Muscle layer of duodenum (tissue), 2 donors: Measurements from ENCODE around the gene ZSWIM6.

Source experiments
- H3K27ac ChIP-seq: one replicate; pipeline ENCODE4 v1.7.0; 2013; ENCODE audit warnings: mild to moderate bottlenecking, low read length
- H3K27me3 ChIP-seq: one replicate; pipeline ENCODE4 v1.7.0; 2013; ENCODE audit warnings: low read depth, mild to moderate bottlenecking, control low read depth, low read length
- H3K36me3 ChIP-seq, 2 donors: one replicate each; pipeline ENCODE4 v1.7.0; 2013; ENCODE audit warnings: low read length in 2 of 2, control low read depth in 1 of 2, mild to moderate bottlenecking in 1 of 2; ENCODE audit not compliant: insufficient read depth in 2 of 2, control insufficient read depth in 1 of 2
- H3K4me1 ChIP-seq, 2 donors: one replicate each; pipeline ENCODE4 v1.7.0; 2013; ENCODE audit warnings: low read length in 2 of 2, mild to moderate bottlenecking in 2 of 2, control low read depth in 1 of 2, moderate library complexity in 1 of 2; ENCODE audit not compliant: insufficient read depth in 2 of 2, control insufficient read depth in 1 of 2
- H3K4me3 ChIP-seq, 2 donors: one replicate each; pipeline ENCODE4 v1.7.0; 2013; ENCODE audit warnings: low read length in 2 of 2, low read depth in 1 of 2, mild to moderate bottlenecking in 1 of 2
- H3K9me3 ChIP-seq, 2 donors: one replicate each; pipeline ENCODE4 v1.7.0; 2013; ENCODE audit warnings: low read length in 2 of 2, control low read depth in 1 of 2, mild to moderate bottlenecking in 1 of 2; ENCODE audit not compliant: control insufficient read depth in 1 of 2
- donor health status: healthy.

The ZSWIM6 gene

DNA sequence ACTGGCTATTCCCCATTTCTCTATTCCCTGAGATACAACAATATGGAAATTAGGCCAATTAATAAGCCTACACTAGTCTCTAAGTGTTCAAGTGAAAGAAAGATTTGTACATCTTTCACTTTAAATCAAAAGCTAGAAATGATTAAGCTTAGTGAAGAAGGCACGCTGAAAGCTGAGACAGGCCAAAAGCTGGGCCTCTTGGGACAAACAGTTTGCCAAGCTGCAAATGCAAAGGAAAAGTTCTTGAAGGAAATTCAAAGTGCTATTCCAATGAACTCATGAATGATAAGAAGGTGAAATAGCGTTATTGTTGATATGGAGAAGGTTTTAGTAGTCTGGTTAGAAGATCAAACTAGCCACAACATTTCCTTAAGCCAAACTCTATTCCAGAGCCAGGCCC lies 256.2 kb downstream of the ZSWIM6 start:
- H3K9me3 ChIP-seq = no peaks in the 10 kb centered on the region
- H3K27ac ChIP-seq = no peak overlapping the region
- H3K4me1 ChIP-seq = no peaks in the 10 kb centered on the region
- H3K27me3 ChIP-seq = no peaks in the 10 kb centered on the region
- no peaks in the 10 kb centered on the region for H3K36me3 ChIP-seq
- no peak overlapping the region for H3K4me3 ChIP-seq

DNA sequence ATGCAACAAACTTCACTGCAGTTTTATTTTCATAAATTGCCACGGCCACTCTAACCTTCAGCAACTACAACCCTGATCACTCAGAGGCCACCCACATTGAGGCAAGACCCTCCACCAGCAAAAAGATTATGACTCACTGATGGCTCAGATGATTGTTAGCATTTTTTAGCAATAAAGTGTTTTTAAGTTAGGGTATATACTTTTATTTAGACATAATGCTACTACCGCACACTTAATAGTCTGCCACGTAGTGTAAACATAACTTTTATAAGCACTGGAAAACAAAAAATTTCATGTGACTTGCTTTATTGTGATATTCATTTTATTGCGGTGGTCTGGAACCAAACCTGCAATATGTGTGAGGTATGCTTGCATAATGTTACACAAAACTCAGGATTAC lies 257.9 kb downstream of the ZSWIM6 start:
- H3K36me3 ChIP-seq = no peaks in the 10 kb centered on the region
- no peaks in the 10 kb centered on the region for H3K27me3 ChIP-seq
- H3K9me3 ChIP-seq = no peaks in the 10 kb centered on the region
- no peaks in the 10 kb centered on the region for H3K4me1 ChIP-seq
- no peak overlapping the region for H3K4me3 ChIP-seq
- no peak overlapping the region for H3K27ac ChIP-seq

DNA sequence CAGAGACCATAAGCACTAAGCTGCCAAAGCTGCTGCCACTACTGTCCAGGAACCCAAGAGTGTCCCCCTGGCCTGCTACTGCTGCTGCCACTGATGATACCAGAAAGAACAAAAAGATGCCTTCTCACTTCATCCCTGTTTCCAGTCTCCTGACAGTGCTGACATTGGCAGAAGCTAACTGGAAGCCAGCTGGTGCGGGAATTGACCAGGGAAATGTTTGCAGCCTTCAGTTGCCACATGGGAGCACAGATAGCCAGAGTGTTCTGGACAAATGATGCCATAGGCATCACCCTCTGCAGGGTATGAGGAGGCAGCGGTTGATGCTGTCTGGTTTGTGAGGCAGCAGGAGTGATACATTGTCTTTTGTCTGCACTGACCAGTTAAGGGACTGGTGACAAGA lies 258.4 kb downstream of the ZSWIM6 start:
- Histone ChIP-seq H3K4me1 (no peaks in the 10 kb centered on the region), H3K27me3 (no peaks in the 10 kb centered on the region), H3K4me3 (no peak overlapping the region), H3K27ac (no peak overlapping the region), H3K36me3 (no peaks in the 10 kb centered on the region), H3K9me3 (no peaks in the 10 kb centered on the region)

DNA sequence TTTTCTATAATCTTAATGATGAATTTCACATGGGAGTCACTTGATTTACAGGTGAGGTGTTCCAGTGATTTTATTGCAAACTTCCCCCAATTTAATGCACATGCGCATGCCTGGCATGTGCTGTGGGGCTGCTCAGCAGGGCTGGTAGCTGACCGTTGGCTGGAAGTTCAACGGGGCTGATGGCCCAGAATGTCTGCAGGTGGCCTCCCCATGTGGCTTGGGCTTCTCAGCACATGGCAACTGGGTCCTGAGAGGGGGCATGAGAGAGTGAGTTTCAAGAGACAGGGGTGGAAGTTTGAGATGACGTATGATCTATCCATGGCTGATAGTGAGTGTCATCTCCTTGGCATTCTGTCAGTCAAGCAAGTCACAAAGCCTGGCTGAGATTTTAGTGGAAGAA lies 259.8 kb downstream of the ZSWIM6 start:
- Histone ChIP-seq H3K36me3 (no peaks in the 10 kb centered on the region), H3K9me3 (no peaks in the 10 kb centered on the region), H3K27ac (no peak overlapping the region), H3K4me1 (no peaks in the 10 kb centered on the region), H3K4me3 (no peak overlapping the region), H3K27me3 (no peaks in the 10 kb centered on the region)

DNA sequence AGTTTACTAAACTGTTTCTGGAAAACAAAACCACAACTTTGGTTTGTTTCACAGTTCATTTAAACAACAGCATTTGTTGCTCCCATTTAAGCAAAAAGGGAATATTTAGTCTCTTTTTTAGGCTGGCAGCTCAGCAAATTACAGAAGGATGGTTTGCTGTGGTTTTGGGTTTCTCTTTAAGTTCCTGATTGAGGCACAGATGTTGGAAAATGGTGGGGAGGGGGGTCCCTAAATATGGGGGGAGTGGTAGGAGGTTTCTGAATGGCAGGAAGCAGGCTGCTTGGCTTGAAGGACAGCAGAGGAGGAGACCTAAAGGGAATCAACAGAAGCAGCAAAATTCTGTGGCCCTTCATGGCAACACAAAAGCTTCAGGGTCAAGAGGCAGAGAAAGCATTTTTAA lies 263.4 kb downstream of the ZSWIM6 start:
- Histone ChIP-seq H3K27ac (no peak overlapping the region), H3K27me3 (no peaks in the 10 kb centered on the region), H3K9me3 (no peaks in the 10 kb centered on the region), H3K36me3 (no peaks in the 10 kb centered on the region), H3K4me1 (peaks cover 0 to 3% of the 10 kb centered on the region in 2 donors), H3K4me3 (no peak overlapping the region)
